Measurements from ENCODE around the gene NLRX1.
A peak's percentile ranks its signal among the peaks of the same experiment; 100 is the strongest.
"Not testable (repeated sequence)": the region's sequence is repeated elsewhere in the genome, so short reads cannot be mapped to it uniquely, and the experiment has no call there.

Gene NLRX1

GRCh38 chr11:119188067-119188466 lies 19.5 kb downstream of the NLRX1 start:
- FAIRE-seq: no peak

- FAIRE-seq: no peak
Observed at GRCh38 chr11:119188887-119189286, 20.4 kb downstream of the NLRX1 start.

- FAIRE-seq: no peak
Observed at GRCh38 chr11:119189393-119189792, 20.9 kb downstream of the NLRX1 start.

- FAIRE-seq: no peak
Observed at GRCh38 chr11:119190531-119190930, 22.0 kb downstream of the NLRX1 start.

GRCh38 chr11:119191265-119191664 lies 22.7 kb downstream of the NLRX1 start:
- not testable (repeated sequence) for FAIRE-seq

- no peak for FAIRE-seq
Observed at GRCh38 chr11:119192111-119192510, 23.6 kb downstream of the NLRX1 start.

GRCh38 chr11:119193001-119193400 lies 24.5 kb downstream of the NLRX1 start:
- FAIRE-seq: no peak

GRCh38 chr11:119193626-119194025 lies 25.1 kb downstream of the NLRX1 start:
- FAIRE-seq: no peak

GRCh38 chr11:119194811-119195440 lies 26.4 kb downstream of the NLRX1 start:
- no peak for FAIRE-seq

GRCh38 chr11:119195680-119196079 lies 27.2 kb downstream of the NLRX1 start:
- FAIRE-seq: no peak

GRCh38 chr11:119196833-119197483 lies 28.4 kb downstream of the NLRX1 start:
- FAIRE-seq: peak; percentile 94

- FAIRE-seq: no peak
Observed at GRCh38 chr11:119198925-119199324, 30.4 kb downstream of the NLRX1 start.

- not testable (repeated sequence) for FAIRE-seq
Observed at GRCh38 chr11:119201236-119201635, 32.7 kb downstream of the NLRX1 start.

GRCh38 chr11:119202554-119202953 lies 34.0 kb downstream of the NLRX1 start:
- FAIRE-seq: no peak

- no peak for FAIRE-seq
Observed at GRCh38 chr11:119204066-119204465, 35.5 kb downstream of the NLRX1 start.

GRCh38 chr11:119205080-119205479 lies 36.6 kb downstream of the NLRX1 start:
- FAIRE-seq: no peak

GRCh38 chr11:119205574-119206510 lies 37.3 kb downstream of the NLRX1 start, which contains the start of gene CBL:
Gene CBL (plus strand): TSS chr11:119206339. CDS start chr11:119206418, 79 bp downstream.
- peak; percentile 56 for FAIRE-seq

GRCh38 chr11:119206511-119207414 lies 38.2 kb downstream of the NLRX1 start:
- FAIRE-seq: no peak

- no peak for FAIRE-seq
Observed at GRCh38 chr11:119207415-119207960, 39.0 kb downstream of the NLRX1 start.

- no peak for FAIRE-seq
Observed at GRCh38 chr11:119209186-119209585, 40.7 kb downstream of the NLRX1 start.

- no peak for FAIRE-seq
Observed at GRCh38 chr11:119210050-119210449, 41.5 kb downstream of the NLRX1 start.

Data from G401.6 (cell line).